Activated naive CD4-positive, alpha-beta T cell treated with anti-CD3 and anti-CD28 coated beads, Interleukin-2, amount 10 ng/mL, durations not matched to agents 7 days and 5 days (primary cell): ENCODE measurements around the gene SLC35G6.
A peak's percentile ranks its signal among the peaks of the same experiment; 100 is the strongest.
"Not testable (repeated sequence)": the region's sequence is repeated elsewhere in the genome, so short reads cannot be mapped to it uniquely, and the experiment has no call there.

Experiments
- CTCF ChIA-PET: fragments of 350-600 bp; sonication (Branson Sonifier 250); formaldehyde crosslinking; loops from one replicate; lab custom pipeline; 2021; ENCODE audit warnings: antibody characterized with exemption; lab: Charles Lee
- DNase-seq: peaks from one replicate; pipeline ENCODE4 v3.0.0-alpha.2; 2020
- H3K27ac Mint-ChIP-seq: one replicate; pipeline ENCODE4 v1.8.0; 2021; ENCODE audit warnings: mild to moderate bottlenecking, moderate library complexity, mixed read lengths
- H3K27me3 Mint-ChIP-seq: one replicate; pipeline ENCODE4 v1.8.0; 2021; ENCODE audit warnings: mild to moderate bottlenecking, mixed read lengths
- H3K36me3 Mint-ChIP-seq: one replicate; pipeline ENCODE4 v1.8.0; 2021; ENCODE audit warnings: mixed read lengths
- H3K4me1 Mint-ChIP-seq: one replicate; pipeline ENCODE4 v1.8.0; 2021; ENCODE audit warnings: mixed read lengths
- H3K4me3 Mint-ChIP-seq: one replicate; pipeline ENCODE4 v1.8.0; 2021; ENCODE audit warnings: mild to moderate bottlenecking, moderate library complexity, mixed read lengths
- H3K9me3 Mint-ChIP-seq: one replicate; pipeline ENCODE4 v1.8.0; 2021; ENCODE audit warnings: mixed read lengths

Gene SLC35G6

GRCh38 chr17:7478276-7479212 is 2.7 kb upstream of the SLC35G6 start:
- H3K36me3 Mint-ChIP-seq, result peaks cover 18% of the 10 kb centered on the region
- H3K4me3 Mint-ChIP-seq, result peak overlapping the region; percentile 79
- H3K9me3 Mint-ChIP-seq, result no peaks in the 10 kb centered on the region
- H3K4me1 Mint-ChIP-seq, result peaks cover 67% of the 10 kb centered on the region
- H3K27me3 Mint-ChIP-seq, result no peaks in the 10 kb centered on the region
- CTCF ChIA-PET, result interaction anchor here (1.4 kb wide), 1 partner anchor 40 kb away, joined by 3 read pairs; no protein-coding TSS in a partner anchor
- H3K27ac Mint-ChIP-seq, result peak overlapping the region; percentile 78
- DNase-seq, result peak; percentile 81

DNA sequence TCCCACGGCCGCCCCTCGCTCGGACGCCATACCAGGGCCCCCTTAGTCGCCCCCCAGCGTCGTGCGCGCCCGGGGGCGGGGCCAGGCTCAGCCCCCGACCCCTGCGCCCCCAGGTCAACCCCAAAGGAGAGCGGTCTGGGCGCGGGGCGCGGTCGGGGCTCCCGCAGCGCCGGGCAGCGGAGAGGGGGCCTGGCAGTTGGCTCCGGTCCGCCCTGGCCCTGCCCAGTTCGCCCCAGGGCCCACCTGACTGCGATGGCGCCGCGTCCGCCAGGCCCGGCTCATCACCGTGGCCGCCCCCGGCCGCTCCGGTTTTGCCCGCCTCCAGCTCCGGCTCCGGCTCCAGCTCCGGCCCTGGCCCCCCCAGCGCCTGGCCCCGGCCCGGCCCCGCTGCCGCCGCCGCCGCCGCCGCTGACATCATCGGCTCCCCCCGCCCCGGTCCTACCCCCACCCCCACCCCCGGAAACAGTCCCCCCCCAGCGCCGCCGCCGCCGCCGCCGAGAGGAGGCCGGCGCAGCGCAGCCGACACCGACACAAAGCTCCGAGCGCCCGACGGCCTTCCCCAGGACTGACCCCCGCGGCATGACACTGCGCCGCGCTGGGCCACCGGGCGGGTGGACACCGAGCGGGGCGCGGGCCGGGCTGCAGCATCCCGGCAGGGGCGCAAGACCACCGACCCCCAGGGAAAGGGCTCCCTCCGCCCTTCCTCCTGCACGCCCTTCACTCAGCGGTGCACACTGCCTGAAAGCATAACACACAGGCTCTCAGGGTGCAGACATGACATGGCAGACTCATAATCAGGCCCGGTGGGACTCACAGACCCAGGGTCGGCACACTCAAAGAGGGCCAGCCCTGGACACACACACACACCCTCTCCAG is 1.8 kb upstream of the SLC35G6 start, which contains the start of gene ZBTB4:
Gene ZBTB4 (minus strand): TSS at position 419 of the 876 bp plus-strand sequence. CDS start 12,830 bp downstream, outside the sequence.
- Mint-ChIP-seq H3K4me1 (peaks cover 67% of the 10 kb centered on the region), H3K9me3 (no peaks in the 10 kb centered on the region), H3K36me3 (peaks cover 18% of the 10 kb centered on the region), H3K27ac (peak within 1 kb of the TSS; percentile 95), H3K27me3 (no peaks in the 10 kb centered on the region), H3K4me3 (peak within 1 kb of the TSS; percentile 90)
- CTCF ChIA-PET, result interaction anchor here (0.8 to 3.9 kb wide), 3 partner anchors 43 to 124 kb away, joined by 3 to 19 read pairs (median 3); partner anchors contain the start of gene TMEM102
- peak; percentile 72 for DNase-seq

DNA sequence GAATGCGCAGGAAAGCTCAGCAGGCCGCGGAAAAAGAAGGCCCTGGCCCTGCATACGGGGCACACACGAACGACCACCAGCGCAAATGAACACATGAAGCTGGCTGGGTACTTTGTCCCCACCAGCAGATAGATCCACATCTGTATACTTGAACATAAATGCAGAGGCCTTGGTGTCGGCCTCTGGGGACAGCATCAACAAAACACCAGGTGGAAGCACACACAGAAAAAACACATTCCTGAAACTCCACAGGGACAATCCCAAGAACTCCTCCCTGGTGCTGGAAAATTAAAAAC is 1.2 kb upstream of the SLC35G6 start:
- no peaks in the 10 kb centered on the region for H3K27me3 Mint-ChIP-seq
- H3K27ac Mint-ChIP-seq, result peak overlapping the region; percentile 95
- CTCF ChIA-PET, result interaction anchor here (0.8 to 3.9 kb wide), 3 partner anchors 44 to 124 kb away, joined by 3 to 19 read pairs (median 3); partner anchors contain the start of gene TMEM102
- peak overlapping the region; percentile 90 for H3K4me3 Mint-ChIP-seq
- H3K4me1 Mint-ChIP-seq, result peaks cover 72% of the 10 kb centered on the region
- peaks cover 21% of the 10 kb centered on the region for H3K36me3 Mint-ChIP-seq
- H3K9me3 Mint-ChIP-seq, result no peaks in the 10 kb centered on the region
- no peak for DNase-seq

GRCh38 chr17:7481842-7482741 is 846 bp downstream of the SLC35G6 start:
- Mint-ChIP-seq H3K27ac (peak overlapping the region; percentile 100), H3K4me1 (peaks cover 74% of the 10 kb centered on the region), H3K36me3 (peaks cover 22% of the 10 kb centered on the region), H3K4me3 (peak overlapping the region; percentile 99)
- not testable (repeated sequence) for DNase-seq, H3K9me3 Mint-ChIP-seq, H3K27me3 Mint-ChIP-seq
- CTCF ChIA-PET, result interaction anchor here (3.9 kb wide), 1 partner anchor 46 kb away, joined by 19 read pairs; the partner anchor contains the start of gene TMEM102

DNA sequence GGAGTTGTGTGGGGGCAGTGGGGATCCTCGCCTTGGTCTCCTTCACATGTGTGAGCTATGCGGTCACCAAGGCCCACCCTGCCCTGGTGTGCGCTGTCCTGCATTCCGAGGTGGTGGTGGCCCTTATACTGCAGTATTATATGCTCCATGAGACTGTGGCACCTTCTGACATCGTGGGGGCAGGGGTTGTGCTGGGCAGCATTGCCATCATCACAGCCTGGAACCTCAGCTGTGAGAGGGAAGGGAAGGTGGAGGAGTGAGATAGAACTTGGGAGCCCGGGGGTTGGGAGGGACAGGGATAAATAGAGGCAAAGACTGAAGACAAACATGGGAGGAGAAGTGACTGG is 1.5 kb downstream of the SLC35G6 start:
- H3K4me3 Mint-ChIP-seq, result peak overlapping the region; percentile 99
- peaks cover 74% of the 10 kb centered on the region for H3K4me1 Mint-ChIP-seq
- not testable (repeated sequence) for DNase-seq, H3K27me3 Mint-ChIP-seq, H3K9me3 Mint-ChIP-seq
- peak overlapping the region; percentile 100 for H3K27ac Mint-ChIP-seq
- peaks cover 28% of the 10 kb centered on the region for H3K36me3 Mint-ChIP-seq
- CTCF ChIA-PET, result interaction anchor here (3.9 kb wide), 1 partner anchor 47 kb away, joined by 19 read pairs; the partner anchor contains the start of gene TMEM102

DNA sequence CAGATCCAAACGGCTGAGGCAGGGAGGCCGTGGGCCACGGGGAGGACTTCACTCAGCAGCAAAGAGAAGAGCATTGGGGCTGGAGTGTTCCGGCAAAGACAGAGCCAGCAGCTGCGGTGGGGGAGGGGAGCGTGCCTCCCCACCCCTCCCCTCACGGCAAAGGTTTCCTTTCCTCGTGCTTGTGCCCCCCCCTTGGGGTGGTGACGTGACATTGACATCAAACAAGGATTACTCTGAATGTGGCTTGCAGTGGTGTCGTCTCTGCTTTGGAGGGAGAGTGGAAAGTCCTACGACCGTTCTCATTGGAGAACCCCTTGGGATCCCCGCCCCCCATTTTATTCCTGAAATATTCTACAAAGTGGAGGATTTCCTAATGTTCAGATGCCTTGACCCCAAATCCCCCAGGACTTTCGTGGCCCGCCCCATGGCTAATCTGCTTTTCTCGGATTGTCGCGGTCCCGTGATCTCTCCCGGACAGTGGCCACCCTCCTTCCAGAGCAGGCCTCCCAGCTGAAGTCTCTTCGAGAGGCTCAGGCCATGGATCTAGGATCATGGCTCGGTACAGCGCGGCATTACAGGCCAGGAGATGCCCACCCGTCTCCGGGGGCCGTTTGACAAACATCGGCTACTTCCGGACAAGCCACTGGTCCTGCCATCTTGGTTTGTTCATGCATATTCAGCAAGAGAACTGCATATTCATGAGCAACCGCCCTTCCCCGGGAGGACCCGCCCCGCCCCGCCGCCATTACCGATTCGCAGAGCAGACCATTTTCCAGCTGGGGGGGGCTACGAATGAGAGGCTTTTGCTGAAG is 2.2 kb downstream of the SLC35G6 start:
- peaks cover 71% of the 10 kb centered on the region for H3K4me1 Mint-ChIP-seq
- CTCF ChIA-PET, result interaction anchor here (3.9 kb wide), 1 partner anchor 47 kb away, joined by 19 read pairs; the partner anchor contains the start of gene TMEM102
- peak overlapping the region; percentile 99 for H3K4me3 Mint-ChIP-seq
- H3K27me3 Mint-ChIP-seq, result no peaks in the 10 kb centered on the region
- DNase-seq, result peak; percentile 97
- peaks cover 27% of the 10 kb centered on the region for H3K36me3 Mint-ChIP-seq
- H3K27ac Mint-ChIP-seq, result peak overlapping the region; percentile 100
- no peaks in the 10 kb centered on the region for H3K9me3 Mint-ChIP-seq

DNA sequence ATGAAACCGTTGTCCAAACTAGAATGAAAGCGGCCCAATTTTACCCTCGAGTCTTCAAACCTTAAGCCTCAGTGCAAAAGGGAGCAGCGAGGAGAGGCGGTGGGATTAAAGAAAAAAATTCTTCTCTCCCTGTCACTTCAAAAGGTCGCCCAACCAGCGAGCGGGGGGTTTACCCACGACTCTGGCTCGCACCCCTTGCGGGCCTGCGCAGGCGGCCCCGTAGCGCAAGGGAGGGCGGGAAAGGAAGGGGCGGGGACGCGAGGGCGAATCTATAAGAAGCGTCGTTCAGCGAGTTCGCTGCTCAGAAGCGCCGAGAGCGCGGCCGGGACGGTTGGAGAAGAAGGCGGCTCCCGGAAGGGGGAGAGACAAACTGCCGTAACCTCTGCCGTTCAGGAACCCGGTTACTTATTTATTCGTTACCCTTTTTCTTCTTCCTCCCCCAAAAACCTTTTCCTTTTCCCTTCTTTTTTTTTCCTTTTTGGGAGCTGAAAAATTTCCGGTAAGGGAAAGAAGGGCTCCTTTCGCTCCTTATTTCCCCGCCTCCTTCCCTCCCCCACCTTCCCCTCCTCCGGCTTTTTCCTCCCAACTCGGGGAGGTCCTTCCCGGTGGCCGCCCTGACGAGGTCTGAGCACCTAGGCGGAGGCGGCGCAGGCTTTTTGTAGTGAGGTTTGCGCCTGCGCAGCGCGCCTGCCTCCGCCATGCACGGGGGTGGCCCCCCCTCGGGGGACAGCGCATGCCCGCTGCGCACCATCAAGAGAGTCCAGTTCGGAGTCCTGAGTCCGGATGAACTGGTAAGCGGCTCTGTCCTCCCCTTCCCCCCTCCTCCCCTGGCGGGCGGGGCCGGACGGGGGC is 3.0 kb downstream of the SLC35G6 start, which contains the start of gene POLR2A:
Gene POLR2A (plus strand): TSS at position 300 of the 852 bp plus-strand sequence.
- Mint-ChIP-seq H3K4me1 (peaks cover 75% of the 10 kb centered on the region), H3K27me3 (no peaks in the 10 kb centered on the region), H3K4me3 (peak within 1 kb of the TSS; percentile 99), H3K27ac (peak within 1 kb of the TSS; percentile 100), H3K36me3 (peaks cover 29% of the 10 kb centered on the region), H3K9me3 (no peaks in the 10 kb centered on the region)
- DNase-seq, result peak; percentile 96
- CTCF ChIA-PET, result interaction anchor here (2.2 to 2.4 kb wide), 2 partner anchors 48 to 76 kb away, joined by 8 to 13 read pairs; no protein-coding TSS in a partner anchor

DNA sequence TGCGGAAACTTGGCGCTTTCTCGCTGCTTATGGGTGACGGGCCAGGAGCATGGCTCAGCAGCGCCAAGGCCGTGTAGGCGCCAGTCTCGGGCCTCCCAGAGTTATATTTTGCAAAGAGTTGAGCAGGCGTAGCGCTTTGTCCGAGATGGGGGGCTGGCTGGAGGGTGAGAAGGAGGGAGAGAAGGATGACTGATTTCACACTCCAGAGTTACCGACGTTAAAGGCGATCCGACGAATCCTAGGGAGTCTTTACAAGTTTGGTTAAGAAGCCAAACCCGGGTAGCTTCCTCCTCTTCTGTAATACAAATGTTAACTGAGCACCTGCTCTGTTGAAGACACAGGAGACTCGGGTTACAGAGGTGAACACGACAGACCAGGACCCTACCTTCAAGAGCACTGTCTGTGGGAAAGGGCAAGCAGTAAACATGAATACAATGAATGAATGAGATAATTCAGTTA is 3.7 kb downstream of the SLC35G6 start:
- CTCF ChIA-PET, result interaction anchor here (2.2 to 2.4 kb wide), 2 partner anchors 49 to 76 kb away, joined by 8 to 13 read pairs; no protein-coding TSS in a partner anchor
- no peaks in the 10 kb centered on the region for H3K27me3 Mint-ChIP-seq
- peak overlapping the region; percentile 100 for H3K27ac Mint-ChIP-seq
- H3K9me3 Mint-ChIP-seq, result no peaks in the 10 kb centered on the region
- no peak for DNase-seq
- H3K36me3 Mint-ChIP-seq, result peaks cover 28% of the 10 kb centered on the region
- peak overlapping the region; percentile 99 for H3K4me3 Mint-ChIP-seq
- H3K4me1 Mint-ChIP-seq, result peaks cover 77% of the 10 kb centered on the region

GRCh38 chr17:7486181-7486580 is 4.9 kb downstream of the SLC35G6 start:
- H3K27ac Mint-ChIP-seq, result peak overlapping the region; percentile 50
- H3K4me1 Mint-ChIP-seq, result peaks cover 76% of the 10 kb centered on the region
- DNase-seq, result no peak
- peak overlapping the region; percentile 99 for H3K4me3 Mint-ChIP-seq
- CTCF ChIA-PET, result interaction anchor here (1.6 to 2.4 kb wide), 4 partner anchors 28 to 201 kb away, joined by 4 to 13 read pairs (median 6); partner anchors contain the start of genes TP53 and WRAP53
- no peaks in the 10 kb centered on the region for H3K27me3 Mint-ChIP-seq
- H3K9me3 Mint-ChIP-seq, result no peaks in the 10 kb centered on the region
- H3K36me3 Mint-ChIP-seq, result peaks cover 29% of the 10 kb centered on the region

DNA sequence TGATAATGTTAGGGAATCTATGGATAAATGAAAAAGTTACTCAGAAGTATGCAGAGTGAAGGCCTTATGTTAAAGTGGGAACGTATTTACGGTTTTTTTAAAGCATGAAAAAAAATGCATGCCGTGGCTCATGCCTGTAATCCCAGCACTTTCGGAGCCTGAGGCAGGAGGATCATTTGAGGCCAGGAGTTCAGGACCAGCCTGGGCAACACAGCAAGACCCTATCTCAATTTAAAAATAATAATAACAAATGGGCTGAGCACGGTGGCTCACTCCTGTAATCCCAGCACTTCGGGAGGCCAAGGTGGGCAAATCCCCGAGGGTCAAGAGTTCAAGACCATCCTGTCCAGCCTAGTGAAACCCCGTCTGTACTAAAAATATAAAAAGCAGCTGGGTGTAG is 8.9 kb downstream of the SLC35G6 start:
- H3K27ac Mint-ChIP-seq, result no peak overlapping the region
- H3K4me3 Mint-ChIP-seq, result no peak overlapping the region
- H3K4me1 Mint-ChIP-seq, result peaks cover 67% of the 10 kb centered on the region
- DNase-seq, result no peak
- CTCF ChIA-PET, result interaction anchor here (0.6 kb wide), 1 partner anchor 31 kb away, joined by 3 read pairs; no protein-coding TSS in a partner anchor
- peaks cover 44% of the 10 kb centered on the region for H3K36me3 Mint-ChIP-seq
- H3K27me3 Mint-ChIP-seq, result no peaks in the 10 kb centered on the region
- no peaks in the 10 kb centered on the region for H3K9me3 Mint-ChIP-seq

DNA sequence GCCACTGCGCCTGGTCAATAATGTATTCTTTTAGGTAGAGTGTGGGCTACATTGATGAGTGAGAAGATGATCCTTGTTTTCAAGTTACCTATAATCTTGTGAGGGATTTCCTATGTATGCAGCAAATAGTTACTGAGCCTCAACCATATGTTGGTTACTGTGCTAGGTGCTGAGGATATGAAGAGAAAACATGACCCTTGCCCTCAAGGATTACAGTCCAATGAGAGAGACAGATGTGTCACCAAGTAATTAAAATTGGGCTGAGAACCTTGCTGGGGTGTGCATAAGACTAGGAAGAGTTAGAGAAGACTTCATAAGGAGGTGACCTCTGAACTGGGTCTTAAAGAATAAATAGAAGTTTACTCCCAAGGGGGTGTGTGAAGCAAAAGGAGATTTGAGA is 10.3 kb downstream of the SLC35G6 start:
- Mint-ChIP-seq H3K36me3 (peaks cover 49% of the 10 kb centered on the region), H3K4me3 (no peak overlapping the region), H3K27me3 (no peaks in the 10 kb centered on the region), H3K9me3 (no peaks in the 10 kb centered on the region), H3K27ac (peak overlapping the region; percentile 20), H3K4me1 (peaks cover 59% of the 10 kb centered on the region)
- DNase-seq, result no peak
- CTCF ChIA-PET, result interaction anchor here (1.5 kb wide), 1 partner anchor 55 kb away, joined by 5 read pairs; no protein-coding TSS in a partner anchor
